ENCODE data around the gene MTFR1L.
A peak's percentile ranks its signal among the peaks of the same experiment; 100 is the strongest.

The MTFR1L gene
- 26.3 to 29.7 reads per million in 2 donors for total RNA-seq

DNA sequence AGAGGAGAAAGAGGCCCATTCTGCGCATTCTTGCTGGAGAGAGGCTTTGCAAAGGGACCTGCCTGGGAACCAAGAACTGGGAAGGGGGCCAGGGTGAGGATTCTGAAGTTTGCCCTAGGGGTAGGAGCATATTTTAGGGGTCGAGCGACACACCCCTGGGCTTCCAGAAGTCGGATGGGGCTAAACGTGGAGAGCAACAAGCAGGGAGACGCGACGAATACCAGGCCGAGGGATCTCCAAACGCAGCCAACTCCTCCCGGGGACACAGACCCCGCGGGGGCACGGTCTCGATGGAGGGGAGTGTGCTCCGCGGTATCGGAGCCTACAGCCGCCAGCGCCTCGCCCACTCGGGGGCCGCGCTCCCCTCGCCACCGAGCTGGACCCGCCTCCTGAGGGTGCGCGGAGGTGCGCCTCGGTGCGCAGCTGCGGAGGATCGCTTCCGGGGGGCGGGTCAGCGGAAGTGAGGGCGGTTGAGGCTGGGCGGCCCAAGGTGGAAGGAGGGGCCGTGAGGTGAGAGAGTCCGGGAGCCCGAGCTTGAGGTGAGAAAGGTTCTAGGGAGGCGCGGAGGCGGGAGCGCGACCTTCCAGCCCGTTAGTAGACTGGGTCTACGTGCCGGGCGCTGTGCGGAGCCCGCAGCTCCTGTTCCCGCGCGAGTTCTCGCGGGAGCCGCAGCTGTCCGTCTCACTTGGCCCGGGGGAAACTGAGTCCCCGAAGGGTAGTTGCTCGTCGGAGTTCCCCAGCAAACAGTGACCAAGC, at the start of gene MTFR1L:
Gene MTFR1L (plus strand): TSS at position 464 of the 756 bp plus-strand sequence. CDS start 3,151 bp downstream, outside the sequence.
- DNase-seq = peak; percentile 91

DNA sequence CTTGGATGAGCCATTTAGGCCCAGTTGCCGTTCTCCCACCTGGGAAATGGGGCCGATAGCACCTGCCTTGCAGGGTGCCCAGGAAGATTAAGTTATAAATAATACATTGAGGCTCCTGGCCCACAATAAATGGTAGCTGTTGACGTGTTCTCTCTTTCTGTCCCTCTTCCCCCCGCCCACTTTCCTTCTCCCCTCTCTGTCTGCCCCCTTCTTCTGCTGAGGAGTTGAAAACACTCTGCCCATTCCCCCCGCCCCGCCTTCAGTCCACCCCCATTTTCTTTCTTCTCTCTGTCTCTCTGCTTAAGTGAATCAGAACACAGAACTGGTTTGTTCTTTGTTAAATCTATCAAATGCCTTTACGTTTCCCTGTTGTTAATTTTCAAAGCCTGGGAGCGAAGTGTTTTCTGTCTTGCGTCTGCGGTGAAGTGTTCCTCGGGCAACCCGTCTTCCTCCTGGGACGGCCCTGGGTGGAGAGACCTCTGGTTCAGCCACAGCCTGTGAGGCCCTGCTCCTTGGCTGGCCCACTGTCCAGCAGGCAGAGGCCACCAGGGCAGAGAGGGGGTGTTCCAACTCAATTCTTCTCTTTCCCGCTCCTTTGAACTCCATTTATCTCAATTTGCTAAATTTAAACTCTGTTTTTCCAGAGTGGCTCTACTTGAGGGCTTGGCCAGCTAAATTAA, 49.1 kb upstream of the MTFR1L start:
- DNase-seq = no peak

DNA sequence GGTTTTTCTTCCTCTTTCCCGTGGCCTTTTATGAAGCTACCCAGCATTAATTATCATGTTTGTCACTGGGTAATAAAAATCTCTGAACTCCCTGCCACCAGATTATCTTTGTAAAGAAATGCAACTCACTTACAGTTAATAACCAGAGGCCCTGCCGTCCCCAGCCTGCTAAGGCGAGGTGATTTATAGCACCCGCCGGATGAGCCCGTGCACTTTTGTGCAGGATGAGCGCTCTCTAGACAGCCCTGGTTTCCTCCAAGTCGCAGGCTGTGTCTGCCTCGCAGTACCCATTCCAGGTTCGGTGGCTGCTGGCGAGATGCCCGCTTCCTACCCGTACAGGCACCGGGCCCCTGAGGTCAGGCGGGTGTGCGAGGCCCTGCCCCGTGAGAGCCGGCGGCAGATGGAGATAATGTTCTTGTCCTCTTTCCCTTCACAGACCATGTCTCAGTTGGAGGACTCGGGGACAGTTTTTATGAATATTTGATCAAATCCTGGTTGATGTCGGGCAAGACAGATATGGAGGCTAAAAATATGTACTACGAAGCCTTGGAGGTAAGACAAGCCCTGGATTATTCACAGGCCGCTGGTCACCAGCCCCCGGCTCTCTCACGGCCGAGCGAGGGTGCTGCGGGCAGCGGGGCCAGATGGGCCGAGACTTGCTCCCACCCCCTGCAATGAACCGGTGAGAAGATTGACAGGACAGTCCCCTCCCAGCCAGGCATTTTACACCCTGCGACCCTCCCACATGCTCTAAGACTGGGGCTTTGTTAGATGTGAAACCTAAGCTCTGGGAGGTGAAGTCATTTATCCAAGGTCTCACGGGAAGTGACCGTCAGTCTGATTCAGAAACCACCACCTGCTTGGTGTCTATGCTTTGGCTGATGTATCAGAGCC, 48.3 kb upstream of the MTFR1L start:
- no peak for DNase-seq

DNA sequence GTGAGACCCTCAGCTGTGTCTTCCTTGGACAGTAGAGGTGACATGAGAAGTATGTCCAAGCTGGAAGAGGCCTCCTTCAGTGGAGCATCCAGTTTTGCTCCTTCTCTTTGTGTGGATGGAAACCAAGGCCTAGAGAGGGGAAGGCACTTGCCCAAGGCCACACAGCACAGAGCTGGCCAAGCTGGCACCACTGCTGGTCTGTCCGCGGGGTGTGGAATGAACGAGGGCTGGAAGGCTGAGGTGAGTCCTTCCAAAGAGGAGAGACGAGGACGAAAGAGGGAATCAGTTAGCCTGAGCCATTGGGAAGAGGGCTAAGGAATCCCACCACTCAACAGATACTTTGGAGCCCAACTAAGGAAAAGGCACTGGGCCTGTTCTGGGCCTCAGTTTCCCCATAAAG, 47.6 kb upstream of the MTFR1L start:
- DNase-seq = no peak

DNA sequence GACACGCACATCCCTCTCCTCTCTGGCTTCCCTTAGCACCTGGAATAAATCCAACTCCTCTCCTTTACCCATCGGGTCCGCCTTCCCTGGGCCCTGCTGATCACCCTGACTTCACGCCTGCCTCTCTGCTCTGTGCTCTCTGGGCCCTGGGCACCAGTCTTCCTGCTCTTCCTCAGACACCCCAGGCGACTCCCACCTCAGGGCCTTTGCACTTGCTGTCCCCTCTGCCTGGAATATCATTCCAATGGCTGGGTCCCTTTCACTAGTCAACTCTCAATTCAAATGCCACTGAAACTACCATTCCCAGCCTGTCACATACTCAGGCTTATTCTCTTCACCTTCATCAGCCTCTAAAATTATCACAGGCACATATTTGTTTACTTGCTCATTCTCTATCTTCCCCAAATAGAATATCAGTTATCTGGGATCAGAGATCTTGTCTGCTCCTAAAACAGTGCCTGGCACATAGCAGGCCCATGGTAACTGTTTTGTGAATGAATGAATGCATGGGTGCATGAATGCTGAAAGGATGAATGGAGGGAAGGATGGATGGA, 47.0 kb upstream of the MTFR1L start:
- no peak for DNase-seq

DNA sequence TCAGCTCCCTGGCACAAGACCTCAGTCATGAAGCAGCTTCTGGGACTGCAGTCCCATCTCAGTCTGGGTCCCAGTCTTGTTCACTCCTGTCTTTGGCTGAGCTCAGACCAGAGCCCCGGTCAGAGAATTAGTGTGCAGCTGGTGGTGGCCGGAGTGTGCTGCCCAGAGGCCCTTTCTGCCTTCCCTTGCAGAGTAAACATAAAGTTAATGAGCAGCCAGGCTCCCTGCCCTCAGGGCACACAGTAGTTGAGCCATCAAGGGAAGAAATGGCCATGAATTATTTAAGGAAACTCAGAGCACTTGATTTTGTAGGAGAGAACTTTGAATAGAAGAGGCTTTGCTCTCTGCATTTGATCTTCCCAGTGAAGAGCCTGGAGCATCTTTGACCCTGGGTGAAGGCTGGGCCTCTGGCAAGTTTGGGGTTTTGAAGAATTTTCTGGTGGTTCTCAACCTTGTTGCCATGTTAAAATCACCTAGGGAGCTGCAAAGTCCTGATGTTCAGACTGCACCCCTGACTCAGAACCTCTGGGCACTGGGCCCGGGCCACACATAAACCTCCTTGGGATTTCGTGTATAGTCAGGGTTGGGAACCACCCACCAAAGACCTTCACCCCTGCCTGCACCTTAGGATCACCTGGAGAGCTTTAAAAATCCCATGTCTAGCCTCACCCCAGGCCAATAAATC, 46.2 kb upstream of the MTFR1L start:
- no peak for DNase-seq

DNA sequence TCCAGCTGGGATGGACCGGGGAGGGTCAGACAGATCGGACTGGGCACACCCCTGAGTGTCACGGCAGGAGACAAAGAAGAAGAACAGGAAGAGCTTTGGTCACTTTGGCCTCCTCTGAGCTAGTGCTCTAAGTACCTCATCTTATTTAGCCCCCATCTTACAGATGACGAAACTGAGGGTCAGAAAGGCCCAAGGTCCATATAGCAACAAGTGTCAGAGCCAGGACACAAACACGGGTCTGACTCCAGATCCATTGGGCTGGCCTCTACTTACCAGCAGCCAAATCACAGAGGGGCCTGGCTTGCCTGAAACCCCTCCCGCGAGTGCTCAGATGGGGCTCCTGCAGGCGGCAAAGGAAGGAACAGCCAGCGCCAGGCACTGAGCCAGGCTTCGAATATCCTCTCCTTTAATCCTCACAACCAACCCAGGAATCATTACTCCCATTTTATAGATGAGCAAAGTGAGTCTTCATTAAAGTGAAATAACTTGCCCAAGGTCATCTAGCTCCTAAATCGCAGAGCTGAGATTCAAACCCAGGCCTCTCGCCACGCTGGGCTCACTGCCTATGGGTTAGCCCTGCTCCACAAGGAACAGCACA, 45.4 kb upstream of the MTFR1L start:
- no peak for DNase-seq

DNA sequence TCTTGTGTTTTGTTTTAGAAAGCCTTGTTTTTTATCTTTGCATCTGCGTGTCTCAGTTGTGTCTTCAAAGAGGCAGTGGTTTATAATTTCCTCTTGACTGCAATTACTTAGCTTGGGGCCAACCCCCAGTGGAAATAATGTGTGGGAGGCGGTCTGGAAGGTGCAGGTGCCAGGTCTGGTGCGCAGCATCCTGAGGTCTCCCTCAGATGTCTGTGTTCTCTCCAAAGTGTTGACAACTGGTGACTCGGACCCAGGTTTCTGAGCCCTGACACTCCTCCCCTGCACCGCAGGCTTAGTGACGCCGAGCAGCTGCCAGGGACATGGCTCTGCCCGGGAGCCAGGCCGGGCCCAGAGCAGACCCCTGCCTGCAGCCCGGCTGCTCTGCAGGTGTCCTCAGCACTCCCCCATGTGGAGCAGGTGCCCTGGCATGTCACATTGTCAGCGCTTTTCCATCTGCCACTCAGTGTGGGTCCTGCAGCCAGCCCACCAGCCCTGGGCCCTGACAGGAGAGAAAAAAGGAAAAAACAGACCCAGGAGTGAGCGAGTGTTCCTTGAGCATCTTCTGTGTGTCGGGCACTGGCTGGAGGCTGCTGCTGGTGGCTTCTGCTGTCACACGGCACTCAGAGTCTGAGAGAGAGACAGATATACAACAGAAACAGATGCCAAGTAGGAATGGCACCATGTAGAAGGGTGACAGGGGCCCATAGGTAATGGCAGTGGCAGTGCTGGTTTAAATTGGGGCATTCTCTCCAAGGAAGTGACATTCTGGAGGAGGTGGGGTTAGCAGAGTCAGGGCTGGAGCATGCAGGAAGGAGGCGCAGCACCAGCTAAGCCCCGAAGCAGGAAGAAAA, 44.6 kb upstream of the MTFR1L start:
- DNase-seq = peak; percentile 67

DNA sequence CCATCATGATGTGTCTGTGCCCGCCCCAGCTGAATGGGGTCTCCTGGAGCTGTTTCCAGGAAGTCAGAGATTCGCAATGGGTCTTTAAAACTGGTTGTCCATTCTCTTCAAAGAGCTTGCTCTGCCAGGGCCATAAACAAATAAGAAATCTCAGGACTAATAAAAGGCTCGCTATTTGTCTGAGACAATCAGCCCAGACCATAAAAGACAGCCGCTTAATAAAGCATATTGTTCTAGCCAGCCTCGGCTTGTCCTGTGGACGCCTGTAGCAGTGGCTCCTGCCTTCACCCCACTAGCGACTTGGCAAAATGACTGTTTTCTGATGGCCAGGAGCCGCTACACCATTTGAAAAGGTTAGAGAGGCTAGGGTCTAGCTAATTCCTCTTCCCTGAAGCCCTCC, 40.4 kb upstream of the MTFR1L start:
- no peak for DNase-seq

DNA sequence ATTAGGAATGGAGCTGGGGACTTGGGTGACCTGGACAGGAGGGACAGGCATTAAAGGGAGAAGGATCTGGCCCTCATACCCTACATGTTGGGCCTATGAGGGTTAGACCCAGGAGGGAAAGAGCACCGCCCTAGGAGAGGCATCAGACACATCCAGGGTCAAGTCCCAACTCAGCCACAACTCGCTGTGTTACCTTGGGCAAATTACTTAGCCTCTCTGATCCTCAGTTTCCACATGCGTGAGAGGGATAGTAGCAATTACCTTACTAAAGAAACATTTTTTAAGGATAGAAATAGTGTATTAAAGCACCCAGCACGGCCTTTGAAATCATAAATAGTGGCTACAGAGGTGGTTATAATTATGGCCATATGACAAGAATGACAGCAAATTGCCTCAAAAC, 39.9 kb upstream of the MTFR1L start:
- DNase-seq = no peak

DNA sequence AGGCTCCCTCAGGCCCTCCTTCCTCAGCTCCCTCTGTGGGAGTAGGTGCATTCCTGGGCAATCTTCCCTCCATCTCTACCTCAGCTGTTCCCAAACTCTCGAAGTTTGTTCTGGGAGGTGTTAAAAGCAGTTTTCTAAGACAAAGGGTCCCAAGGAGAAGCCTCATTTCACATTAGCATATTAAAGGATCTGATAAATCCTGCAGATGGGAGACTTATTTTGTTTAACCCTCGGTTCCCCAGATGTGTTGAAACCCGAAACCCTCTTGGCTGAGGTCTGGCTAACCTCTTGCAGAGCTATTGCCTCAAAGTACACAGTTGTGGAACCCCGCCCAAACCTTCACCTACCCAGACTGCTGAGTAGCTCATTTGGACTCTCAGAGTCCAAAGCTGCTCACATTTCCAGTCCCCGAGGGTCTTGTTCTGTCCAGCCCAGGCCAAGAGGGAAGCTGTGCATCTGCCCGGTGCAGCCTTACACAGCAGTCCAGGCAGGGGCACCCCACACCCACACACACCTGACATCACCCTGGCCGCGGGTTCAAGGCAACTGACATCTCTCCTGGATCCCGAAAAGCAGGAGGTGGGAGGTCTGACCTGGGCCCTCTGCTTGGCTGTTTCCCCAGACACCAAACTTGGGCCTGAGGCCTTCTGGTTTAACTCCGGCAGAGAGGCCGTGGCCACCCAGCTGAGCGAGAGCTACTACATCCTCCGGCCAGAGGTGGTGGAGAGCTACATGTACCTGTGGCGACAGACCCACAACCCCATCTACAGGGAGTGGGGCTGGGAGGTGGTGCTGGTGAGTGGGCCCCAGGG, 39.2 kb upstream of the MTFR1L start:
- no peak for DNase-seq

DNA sequence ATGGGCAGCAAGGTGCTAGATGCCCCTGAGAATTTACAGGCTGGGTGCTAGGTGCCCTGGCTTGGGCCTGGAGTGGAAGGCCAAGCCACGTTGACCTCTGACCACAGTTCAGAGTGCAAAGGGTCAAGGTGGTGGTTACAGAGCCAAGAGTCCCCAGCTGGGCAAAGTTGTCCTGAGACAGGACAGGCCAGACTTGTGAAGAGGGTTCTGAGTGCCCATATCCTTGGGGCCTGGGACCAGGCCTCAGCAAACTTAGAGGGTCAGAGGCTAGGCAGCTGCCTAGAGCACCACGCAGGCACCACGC, 38.7 kb upstream of the MTFR1L start:
- no peak for DNase-seq

DNA sequence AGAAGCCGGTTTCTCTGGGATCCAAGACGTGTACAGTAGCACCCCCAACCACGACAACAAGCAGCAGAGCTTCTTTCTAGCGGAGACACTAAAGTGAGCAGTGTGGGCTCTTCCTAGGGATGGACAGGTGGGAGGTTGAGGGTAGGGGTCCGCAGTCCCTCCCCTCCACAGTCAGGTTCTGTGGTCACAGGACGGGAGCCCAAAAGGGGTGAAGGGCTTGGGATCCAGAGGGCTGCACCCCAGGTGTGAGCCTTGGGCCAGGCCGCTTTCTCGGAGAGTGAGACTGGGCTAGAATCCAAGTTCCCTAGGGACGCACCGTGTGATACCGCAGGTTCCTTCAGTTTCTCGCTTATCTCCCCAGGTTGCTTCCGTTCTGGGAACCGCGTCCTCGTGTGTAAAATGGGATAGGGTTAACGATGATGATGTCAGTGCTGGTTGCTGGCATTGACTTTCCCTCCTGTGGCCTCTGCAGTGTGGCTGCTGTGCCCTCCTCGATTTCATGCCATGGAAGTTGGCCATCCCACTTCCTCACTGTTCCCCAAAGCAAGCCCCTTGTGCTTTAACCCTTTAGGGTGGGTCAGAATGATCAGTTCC, 37.0 kb upstream of the MTFR1L start:
- DNase-seq = no peak

DNA sequence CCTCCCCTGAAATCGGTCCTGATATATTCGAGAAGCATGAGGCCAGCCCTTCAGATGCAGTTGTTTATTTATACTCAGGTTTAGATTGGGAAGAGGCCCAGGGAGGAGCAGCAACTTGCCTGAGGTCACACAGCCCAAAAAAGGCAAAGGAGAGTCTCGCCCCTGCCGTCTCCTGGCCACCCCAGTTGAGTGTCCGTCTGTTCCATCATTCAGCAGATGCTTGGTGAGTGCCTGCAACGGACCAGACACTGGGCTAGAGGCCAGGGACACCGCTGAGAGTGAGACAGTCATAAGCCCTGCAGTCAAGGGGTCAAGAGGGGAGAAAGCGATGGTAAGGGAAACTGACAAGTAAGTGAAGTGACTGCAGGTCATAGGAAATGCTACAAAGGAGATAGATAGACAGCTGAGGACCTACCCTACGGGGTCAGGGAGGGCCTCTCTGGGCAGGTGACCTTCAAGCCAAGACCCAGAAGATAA, 35.1 kb upstream of the MTFR1L start:
- DNase-seq = no peak

DNA sequence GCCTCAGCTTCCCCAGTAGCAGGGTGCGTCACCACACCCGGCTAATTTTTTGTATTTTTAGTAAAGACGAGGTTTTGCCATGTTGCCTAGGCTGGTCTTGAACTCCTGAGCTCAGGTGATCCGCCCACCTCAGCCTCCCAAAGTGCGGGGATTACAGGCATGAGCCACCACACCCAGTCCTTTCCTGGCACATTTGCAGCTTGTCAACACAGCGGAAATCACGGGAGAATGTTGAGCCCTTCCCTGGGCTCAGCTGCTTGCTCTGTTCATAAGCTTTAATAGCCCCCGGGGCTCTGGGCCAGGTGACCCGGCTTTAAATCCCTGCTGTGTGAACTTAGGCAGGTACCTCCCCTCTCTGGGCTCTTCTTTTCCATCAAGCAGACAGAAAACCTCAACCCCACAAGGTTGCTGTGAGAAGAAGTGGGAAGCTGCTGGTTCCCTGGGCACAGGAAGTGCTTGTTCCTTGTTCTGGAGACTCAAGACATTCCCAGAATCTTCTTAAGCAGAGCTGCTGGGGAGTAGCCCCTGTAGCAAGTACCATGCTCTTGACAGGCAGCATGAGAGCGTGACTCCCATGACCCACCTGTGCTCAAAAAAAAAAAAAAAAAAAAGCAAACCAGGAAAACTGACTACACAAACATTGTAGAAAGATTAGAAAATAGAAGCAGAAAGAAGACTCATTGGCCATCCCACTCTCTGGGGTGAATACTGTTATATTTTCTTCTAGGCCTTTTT, 34.3 kb upstream of the MTFR1L start:
- no peak for DNase-seq

DNA sequence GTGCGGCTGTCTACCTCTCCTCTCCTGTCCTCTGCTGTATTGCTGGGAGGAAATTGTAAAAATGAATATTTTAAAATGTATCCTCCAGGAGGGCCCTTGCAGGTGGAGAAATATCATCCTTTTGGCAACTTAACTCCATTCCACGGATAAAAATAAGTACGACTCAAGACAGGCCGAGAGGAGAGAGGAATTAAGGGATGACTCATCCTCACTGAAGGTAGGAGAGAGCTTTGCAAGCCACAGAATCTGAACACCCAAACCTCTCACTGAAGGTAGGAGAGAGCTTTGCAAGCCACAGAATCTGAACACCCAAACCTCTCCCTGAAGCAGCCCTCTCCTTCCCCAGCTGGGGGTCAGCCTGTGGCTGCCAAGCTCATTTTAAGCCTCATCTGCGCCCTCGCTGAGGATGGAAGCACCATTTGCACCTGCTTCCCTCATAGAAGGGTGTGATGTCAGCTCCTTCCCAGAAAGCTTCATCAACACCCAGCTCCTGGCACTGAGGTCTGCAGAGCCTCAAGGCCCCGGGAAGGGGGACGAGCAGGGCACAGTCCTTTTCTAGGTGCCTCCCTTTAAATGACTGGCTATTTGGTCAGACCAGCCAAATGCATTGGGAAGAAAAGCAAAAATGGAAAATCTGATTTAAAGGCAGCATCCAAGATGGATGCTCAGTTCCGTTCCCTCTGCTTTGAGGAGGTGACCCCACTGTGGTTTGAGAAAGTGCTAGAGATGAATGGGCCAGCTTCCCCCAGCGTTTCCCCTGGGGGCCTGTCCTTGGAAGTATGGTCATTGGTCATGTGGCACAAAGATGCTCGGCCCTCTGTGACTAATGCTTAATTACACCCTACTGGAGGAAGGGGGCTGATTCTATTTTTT, 32.6 kb upstream of the MTFR1L start:
- no peak for DNase-seq

DNA sequence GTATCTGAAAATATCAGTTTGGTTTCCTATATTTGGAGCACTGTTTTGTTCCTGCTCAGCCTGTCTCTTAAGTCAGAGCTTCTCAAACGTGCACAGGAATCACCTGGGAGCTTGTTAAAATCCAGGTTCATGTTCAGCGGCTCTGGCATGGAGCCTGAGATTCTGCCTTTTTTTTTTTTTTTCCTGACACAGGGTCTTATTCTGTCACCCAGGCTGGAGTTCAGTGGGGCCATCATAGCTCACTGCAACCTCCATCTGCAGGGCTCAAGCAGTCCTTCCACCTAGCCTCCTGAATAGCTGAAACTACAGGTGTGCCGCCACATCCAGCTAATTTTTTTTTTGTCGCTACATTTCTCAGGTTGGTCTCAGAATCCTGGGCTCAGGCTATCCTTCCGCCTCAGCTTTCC, 32.0 kb upstream of the MTFR1L start:
- no peak for DNase-seq

DNA sequence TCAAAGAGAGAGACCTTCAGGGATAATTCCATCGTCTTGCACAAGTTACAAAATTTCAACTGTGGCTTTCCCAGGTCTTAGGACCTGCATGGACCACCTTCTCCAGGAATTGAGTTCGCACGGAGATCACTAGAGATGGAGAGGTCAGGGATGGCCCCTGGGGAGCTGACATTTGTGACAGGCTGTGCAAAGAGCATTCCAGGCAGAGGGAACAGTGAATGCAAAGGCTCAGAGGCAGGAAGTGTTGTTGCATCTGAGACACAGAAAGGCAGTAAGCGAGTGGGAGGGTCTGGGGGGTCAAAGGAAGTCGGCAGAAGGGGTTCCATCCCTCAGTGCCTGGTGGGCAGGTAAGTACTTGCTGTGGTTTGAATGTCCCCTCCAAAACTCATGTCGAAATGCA, 29.3 kb upstream of the MTFR1L start:
- no peak for DNase-seq
